Activated gamma-delta T cell treated with Interleukin-2 at 50 U/mL for 16 hours (primary cell): Measurements from ENCODE around the gene KCTD1.

Experiments
- DNase-seq: peaks from one replicate; pipeline ENCODE4 v3.0.0-alpha.2; 2020

KCTD1 gene

DNA sequence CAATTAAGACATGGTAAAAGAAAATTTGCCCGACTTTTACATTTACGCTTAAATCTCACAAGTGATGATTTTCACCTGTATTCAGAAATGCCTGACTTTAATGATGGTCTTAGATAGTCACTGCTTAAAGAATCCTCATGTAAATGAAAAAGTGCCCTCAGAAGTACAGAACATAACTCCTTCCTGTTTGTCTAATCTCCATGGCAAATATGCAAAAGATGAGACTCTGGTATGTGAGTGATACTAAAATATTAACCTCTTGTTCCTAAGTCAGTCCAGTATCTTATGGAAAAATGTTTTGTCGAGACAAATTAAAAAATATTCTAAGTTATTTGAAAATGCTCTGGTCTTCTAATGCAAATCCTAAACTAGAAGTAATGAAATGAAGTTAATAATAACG, 29.2 kb downstream of the KCTD1 start:
- no peak for DNase-seq

DNA sequence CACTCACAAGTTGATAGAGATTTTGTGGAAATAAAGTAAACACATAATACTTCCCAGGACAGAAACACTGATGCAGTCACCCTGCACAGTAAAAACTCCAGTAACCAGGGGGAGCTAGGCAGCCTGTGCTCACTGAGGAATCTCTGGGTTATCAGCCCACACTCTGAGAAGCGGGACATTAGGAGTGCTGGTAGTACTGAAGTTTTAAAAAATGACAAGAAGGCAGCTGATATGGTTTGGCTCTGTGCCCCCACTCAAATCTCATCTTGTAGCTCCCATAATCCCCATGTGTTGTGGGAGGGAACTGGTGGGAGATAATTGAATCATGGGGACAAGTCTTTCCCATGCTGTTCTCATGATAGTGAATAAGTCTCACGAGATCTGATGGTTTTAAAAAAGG, 31.4 kb downstream of the KCTD1 start:
- no peak for DNase-seq

DNA sequence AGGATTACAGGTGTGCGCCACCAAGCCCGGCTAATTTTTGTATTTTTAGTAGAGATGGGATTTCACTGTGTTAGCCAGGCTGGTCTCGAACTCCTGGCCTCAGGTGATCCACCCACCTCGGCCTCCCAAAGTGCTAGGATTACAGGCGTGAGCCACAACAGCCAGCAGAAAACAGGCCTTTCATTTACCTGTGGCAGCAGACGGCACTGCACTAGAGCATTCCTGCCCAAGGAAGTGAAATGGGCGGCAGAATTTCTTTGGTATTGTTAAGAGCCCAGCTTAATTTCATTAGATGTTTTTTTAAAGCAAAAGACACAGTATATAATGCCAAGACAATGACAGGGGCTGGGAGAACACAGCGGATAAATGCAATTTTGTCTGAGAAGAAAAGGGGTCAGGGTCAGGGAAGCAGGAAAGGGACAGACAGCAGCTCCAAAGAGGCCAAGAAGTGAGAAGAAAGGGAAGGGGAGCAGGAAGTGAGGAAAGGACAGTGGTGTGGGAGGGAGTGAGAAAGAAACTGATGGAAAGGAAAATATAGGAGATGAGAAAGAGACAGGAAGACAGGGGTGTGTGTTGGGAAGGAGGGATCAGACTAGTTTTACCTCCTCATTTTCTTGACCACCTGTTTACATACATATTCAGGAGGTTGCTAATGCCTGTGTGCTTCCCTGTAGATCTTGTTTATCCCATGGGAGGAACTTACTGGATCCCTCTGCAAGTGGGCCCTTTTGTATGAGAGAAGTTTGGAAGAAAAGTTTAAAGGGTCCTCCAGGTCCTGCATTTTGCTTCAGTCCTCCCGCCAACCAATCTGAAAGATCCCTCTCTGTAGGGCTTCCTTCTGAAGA, 32.5 kb downstream of the KCTD1 start:
- no peak for DNase-seq

DNA sequence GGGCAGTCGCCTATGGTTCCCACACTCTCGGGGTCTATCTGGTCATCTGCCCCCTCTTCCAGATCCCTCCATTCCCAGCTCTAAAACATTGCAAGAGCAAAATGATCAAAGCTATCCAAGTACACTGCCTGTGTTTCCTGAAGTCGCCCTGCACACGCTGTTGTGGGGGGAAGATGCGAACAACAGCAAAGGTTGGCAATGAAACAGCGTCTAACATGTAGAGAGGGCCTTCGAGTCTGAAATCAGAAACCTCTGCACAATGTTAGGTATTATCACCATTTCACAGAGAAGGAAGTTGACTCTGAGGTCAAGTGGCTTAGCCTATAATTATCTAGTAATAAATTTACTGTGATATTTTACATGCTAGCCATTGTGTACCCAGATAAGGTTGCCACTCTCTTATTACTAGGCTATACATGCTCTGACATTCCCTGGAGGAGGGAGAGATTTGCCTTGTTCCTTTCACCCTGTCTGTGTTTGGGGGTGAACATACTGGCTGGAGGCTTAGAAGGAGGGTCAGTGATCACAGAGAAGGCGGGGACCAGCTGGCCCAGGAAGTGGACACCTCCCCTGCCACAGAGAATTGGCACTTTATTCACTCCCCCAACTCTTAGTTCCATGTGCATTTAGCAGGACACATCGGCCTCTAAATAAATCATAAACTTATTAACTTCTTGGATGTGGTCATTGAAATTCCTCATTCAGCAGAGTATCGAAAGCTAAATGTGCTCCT, 36.8 kb downstream of the KCTD1 start:
- no peak for DNase-seq

DNA sequence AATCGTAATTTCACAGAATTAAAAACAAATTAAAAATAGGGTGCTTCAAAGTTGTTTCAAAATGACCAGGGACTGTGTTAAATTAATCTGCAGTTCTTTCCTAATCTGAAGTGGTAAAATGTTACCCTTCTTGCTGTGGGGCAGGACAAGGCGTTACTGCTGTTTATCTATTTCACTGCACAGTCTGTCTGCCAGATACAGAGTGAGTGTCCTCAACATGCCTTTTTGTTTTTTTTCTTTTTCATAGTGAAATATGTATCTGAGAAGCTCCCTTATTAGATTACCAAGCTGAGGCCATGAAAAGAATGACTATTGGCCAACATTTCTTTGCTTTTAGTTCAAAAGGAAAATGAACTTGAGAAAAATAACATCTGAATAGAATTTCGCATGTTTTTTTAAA, 38.0 kb downstream of the KCTD1 start:
- DNase-seq: no peak

DNA sequence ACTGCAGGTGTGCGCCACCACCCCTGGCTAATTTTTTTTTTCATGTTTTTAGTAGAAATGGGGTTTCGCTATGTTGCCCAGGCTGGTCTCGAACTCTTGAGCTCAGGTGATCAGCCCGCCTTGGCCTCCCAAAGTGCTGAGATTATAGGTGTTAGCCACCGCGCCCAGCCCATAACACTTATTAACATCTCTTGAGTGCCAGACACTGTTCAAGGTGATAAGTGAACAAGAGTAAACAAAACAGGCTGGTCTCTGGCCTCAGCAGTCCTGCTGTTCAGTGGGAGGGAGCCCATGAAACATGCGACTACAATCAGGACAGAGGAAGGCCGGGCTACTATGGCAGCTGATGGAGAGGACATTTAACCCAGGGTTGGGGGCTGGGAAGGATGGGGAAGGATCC, 42.3 kb downstream of the KCTD1 start:
- no peak for DNase-seq

DNA sequence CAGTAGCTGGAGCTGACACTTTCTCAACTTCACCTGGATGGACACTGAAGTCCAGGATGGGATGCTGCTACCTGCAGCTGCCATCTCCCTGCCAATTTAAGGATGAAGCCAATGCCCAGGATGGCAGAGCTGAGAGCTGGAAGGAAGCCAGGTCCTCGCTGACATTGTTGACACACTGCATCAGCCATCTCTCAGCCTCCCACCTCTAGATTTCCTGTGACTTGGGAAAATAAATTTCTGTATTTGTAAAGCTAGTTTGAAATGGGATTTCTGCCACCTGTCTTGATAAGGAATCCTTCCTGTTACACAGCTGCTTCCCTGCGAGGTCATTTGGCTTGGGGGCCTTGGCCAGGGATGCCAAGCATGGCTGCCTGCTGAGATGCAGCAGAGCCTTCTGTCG, 43.5 kb downstream of the KCTD1 start:
- no peak for DNase-seq

DNA sequence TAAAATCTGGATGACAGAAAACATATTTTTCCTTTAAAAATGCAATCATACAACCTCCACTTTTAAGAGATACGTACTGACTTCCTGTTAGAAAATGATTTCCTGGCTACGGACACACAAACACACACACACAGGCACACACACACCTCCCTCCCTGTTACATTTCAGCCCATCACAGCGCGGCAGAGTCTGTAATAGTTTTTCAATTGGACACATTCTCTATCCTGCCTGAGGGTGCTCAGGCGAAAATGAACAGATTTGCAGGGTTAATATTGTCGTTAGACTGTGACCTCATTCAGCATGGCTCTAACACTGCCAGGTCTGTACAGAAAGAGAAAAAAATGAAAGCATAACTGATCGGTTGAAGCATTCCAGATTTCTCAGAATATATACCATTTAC, 45.0 kb downstream of the KCTD1 start:
- DNase-seq: no peak

DNA sequence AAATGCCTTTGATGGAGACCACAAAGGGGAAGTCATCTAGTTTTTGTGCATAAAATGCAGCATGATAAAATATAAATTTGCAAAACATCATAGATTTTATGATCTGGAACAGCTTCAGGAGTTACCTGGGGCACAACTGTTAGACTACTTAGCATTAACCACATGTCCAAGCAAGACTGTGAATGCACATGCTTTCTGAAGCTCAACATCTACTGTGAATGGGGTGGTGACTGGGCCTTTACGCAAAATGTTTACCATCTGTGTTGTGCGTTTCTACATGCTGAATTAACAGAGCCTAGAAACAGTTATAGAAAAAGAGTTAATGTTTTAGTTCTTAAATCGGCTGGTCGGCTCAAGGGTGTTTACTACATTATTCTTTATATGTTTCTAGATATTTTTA, 45.5 kb downstream of the KCTD1 start:
- no peak for DNase-seq

DNA sequence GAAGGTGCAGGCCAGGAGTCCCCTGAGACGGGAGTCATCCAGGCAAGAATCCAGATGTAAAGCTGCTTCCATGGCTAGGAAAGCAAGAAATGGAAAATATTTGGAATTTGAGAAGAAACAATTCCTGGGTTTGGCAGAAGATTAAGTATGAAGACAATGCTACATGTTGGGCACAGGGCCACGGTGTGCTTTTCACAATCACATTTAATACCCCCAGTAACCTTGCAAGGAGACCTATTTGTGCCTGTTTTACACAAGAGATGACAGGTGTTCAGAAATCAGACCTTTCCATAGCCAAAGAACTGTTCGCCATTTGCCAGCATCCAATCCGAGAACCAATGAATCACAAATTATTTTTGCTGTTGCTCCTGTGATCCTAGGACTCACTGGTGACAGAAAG, 50.5 kb downstream of the KCTD1 start:
- no peak for DNase-seq

DNA sequence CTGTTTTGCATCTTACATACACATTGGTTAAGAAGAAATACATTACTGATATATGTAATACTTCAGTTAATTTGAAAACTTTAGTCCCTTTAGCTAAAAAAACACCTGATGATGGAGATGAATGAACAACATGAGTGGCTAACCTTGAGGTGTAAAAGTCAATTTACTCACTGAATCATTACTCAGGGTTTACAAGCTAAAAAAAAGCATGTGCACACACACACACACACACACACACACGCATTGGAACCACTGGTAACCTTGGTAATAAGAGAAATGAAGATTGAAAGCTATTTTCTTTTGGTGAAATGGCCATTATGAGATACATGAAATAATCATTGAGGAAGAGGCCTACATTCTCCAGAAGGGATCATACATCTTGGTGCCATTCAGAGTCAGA, 51.8 kb downstream of the KCTD1 start:
- DNase-seq: no peak

DNA sequence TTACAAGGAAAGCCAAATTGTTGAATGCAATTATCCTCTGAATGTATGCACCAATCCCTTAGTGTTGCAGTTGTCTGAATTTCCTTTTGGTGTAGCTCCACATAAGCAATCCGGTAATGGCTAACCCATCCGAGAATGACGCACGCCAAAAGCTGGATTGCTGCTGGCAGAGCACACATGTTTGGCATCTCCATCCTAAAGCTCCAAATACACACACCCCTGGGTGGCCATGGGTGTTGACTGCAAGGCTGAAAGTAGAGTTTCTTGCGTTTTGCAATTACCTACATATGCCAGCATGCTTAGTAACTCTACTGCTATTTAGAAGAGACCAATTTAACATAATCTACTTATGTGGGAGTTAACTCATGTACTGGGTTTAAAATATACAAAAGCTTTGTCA, 53.1 kb downstream of the KCTD1 start:
- DNase-seq: no peak

DNA sequence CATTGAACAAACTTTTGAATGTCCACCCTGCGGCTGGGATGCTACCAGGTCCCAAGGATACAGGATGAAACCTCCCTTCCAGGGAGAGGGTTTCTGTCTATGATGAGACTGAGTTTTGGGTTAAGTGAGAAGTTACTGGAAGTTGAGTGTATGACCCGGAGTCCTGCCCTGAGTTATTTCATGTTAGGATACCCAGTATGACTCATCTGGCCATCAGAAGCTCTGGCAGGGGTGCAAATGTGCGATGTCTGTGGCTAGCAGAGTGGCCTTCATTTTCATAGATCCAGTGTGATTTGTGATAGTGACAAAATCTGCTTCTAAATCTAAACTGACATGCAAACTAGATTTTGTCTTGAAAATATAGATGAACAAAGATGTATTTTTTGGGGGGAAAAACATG, 55.3 kb downstream of the KCTD1 start:
- no peak for DNase-seq

DNA sequence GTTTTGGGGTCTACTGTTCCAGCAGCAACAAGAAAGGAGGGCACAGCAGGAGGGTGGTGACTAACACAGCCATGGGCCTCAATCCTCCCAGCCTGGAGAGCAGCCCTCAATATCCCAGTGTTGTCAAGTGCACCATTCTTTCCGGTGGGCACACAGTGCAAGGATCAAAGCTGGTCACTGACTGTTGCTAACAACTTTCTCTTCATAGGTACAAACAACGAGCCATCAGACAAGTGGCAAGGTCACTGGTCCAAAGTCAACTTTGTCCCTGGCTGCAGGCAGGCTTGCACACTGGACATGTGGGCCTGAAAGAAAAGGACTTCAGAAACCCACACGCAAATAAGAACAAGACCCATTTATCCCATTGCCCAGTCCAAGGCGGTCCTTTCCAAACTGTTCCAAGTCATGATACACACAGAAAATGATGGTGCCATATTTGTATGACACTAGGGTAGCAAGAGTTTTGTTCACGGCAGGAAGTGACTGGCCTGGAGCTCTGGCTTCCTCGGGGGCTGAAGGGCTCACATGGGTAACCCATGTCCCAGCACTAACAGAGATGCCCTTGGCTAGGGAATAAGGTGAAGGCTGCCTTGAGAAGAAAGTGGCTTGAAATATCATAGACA, 57.0 kb downstream of the KCTD1 start:
- DNase-seq: no peak

DNA sequence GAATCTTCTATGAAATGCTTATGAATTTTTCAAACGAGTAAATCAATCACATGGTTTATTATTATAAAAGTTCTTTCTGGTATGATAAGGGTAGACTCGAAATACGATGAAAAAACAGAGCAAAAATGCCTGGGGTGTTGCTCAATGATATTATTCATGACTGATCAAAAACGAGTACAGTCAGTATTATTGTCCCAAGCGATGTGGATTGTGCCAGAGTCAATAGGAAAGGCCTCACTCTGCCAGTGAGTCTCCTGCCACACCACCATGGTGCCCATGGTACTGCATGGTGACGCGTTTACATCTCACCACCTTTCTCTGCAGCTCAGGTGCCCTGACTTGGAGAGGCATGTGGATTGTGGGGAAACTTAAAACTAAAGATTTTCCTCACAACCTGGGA, 58.5 kb downstream of the KCTD1 start:
- no peak for DNase-seq

DNA sequence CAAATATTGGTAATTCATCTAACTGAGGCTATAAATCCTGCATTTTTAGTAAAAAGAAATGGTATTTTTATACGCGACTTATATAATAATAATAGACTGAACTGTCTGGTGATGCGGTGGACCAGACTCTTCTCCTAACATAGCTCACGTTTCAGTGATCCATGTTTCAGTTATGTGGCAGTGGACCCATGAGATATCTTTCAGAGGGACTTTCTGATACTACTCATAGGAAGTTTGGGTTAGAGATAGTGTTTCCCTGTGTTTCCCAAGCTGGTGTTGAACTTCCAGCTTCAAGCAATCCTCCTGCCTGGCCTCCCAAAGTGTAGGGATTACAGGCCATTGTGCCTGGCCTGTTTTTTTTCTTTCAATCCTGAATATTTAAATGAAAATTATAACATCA, 59.2 kb downstream of the KCTD1 start:
- no peak for DNase-seq

DNA sequence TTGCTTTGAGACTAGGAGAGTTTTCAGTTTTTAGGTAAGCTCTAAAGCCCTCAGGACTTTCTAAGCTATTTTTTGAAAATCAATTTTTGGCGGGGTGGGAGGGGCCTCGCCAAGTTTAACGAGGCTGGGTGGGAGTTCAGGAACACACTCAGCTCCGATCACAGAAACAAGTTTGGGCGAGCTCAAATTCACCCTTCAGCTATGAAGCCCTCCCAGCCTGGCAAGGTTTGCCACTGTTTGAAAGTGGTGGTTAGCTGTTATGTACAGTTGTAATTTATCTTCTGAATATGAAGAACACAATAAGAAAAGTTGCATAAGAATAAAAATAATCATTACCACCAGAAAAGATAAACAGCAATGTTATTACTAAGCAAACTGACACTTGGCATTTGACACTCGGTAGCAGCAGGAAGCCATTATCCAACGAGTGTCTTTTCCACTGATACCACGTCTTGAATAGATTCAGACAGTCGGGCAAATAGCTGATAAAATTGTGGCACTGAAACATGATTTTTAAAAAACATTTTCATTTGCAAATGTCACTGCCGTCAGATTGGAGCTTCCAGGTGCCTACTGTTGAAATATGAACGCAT, 59.8 kb downstream of the KCTD1 start:
- DNase-seq: no peak

DNA sequence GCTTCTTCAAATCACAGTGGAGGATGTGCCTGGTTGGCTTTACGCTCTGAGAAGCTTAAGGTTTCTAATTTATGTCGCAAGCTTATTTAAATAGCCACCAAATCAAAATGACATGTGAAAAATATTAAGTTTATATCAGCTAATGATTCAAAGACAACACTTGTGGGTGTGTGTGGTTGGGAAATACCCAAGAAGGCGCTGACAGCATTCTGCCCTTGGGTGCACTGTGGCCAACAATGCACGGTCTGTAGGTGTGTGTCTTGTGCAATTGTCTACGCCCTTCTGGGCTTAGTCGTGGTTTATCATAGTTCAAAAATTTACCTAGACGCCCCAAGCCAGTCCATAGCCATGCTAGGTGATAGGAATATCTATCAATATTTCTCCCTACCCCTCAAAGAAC, 60.9 kb downstream of the KCTD1 start:
- no peak for DNase-seq

DNA sequence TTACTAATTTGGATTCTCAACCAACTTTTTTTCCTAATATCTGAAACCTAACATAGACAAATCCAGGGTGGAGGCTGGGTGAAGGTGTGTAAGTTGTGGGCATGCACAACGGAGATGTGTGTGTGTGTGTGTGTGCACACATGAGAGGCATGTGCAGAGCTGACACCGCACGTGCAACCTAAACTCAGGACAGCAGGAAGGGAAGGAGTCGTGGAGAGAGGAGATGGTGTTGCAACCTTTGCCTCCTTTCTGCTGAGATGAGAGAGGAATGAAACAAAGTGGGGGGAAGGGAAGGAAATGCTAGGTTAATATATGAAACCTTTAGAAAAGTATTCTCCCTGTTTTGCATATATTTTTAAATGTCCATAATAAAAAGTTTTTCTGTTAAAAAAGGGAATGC, 64.7 kb downstream of the KCTD1 start:
- no peak for DNase-seq

DNA sequence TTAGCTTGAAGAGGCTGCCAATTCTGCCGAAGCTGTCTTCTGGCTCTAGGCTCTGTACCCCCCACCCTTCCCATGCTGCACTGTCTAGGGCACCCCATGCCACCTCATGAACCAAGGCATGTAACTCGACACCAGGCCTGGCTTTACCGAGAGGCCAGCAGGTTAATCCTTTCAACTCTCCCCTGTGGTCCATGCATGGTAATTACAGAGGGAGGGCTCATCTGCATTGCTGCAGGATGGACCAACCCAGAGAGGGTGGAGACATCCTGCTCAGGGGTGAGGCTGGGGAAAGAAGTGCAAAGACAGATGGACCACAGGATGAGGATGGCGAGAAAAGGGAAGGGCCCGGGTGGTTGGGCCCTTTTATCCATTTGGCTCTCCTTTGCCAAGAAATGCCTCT, 65.8 kb downstream of the KCTD1 start:
- no peak for DNase-seq

DNA sequence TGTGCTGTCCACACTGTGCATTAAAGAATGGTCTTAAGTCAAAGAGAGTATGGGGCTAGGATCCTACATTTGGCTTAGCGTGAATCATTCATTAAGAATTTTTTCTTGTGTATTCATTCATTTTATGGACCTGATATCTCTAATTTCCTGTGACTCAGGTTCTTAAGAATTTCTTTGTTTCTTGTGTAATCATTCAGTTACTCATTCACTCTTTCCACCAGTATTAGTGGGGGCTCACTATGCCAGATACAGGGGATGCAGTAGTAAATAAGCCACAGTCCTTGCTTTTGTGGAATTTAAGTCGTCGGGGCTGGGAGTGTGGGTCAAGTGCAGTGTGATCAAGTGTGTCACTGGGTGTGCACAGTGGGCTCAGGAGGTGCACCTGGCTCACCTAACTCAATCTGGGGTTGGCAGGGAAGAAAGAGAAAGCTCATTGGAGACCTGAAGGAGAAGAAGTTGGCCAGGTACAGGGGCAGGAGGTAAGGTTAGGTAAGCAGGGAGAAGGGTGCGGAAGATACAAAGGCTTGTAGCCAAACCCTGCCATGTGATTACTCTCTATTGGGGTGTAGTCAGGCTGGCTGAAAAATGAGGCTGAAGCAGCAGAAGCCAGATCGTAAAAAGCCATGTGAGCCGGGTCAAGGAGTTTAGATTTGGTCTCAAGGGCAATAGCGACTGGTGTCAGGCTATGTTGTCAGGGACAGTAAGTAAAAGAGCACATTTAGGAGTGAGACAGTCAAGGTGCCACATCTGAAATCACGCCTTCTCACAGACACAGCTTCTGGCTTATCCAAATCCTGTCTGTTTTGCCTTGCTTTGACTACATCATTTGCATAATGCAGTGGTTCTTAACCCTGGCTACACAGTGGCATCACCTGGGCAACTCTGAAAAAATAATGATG, 67.2 kb downstream of the KCTD1 start:
- no peak for DNase-seq

DNA sequence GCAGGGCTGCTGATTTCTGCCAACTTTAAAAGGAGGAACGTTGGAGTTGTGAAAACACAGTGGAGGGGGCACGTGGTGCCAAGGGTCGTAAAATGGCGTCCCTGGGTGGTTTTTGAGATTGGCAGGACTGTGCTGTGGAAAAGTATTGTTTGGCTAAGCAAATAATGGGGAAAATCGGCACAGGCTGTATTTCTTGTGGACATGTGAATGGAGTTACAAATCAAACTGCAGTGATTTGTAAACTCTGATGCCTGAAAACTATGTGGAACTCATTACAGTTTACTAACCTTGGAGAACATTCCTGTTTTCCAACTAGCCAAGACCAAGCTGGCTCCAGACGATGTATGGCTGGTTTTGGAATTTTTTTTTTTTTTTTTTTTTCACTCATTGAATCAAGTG, 68.7 kb downstream of the KCTD1 start:
- no peak for DNase-seq
